ENCODE data around the gene C2orf72.

Gene C2orf72

DNA sequence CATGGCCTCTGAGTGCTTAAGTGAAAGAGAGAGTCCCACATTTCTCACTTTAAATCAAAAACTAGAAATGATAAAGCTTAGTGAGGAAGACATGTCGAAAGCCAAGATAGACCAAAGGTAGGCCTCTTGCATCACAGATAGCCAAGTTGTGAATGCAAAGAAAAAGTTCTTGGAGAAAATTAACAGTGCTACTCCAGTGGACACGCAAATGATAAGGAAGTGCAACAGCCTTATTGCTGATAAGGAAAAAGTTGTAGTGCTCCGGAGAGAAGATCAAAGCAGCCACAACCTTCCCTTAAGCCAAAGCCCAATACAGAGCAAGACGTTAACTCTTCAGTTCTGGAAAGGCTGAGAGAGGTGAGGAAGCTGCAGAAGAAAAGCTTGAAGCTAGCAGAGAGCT lies 51.4 kb downstream of the C2orf72 start:
- no peak for DNase-seq

DNA sequence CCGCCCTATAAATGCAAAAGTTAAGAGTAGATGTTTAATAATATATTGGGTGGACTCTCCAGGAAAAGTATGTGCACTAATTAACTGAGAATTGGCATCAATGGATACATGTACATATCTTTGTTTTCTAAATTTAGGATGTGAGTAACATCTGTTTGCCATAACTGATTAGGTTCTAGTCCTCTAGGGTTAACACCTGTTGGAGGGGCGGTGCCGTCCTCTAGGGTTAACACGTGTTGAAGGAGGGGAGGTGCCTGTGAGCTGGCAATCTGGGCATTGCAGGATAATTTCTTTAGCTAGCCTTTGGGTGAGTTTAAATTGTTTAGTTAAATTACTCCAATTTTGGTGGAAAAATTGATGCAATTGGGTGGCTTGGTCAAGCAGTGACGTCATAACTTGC lies 56.6 kb downstream of the C2orf72 start:
- no peak for DNase-seq

DNA sequence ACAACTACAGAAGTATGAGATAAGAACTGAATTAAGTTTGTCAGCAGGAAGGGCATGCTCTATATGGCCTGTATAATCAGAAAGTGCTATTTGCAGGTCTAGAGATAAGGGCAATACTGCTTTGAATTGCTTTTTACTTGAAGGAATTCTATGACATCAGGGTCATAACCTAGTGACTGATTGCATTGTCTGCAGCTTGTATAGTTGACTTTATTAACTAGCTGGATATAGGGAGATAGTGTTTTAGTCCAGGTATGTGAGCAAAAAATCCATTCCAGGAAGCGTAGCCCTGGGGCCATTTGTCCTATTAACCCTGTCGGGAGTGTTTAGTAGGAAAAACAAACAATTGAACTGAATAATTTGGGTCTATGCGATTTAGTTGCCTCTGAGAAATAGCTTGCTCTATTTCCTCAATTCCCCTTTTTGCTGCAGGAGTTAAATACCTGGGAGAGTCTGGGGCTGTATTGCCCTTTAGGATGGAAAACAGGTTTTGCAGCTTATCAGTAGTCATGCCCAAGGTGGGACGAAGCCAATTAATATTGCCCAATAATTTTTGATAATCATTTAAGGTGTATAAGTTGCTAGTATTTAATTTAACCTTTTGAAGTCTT lies 57.5 kb downstream of the C2orf72 start:
- no peak for DNase-seq

Measured in SHP77 treated with DMSO at 0.1 percent for 48 hours (cell line).